Neural progenitor cell (in vitro differentiated cells): Measurements from ENCODE around the gene PANX1. TPM values are rescaled to one million over a fixed set of nuclear protein-coding genes. Genes with fewer than 3 reads are reported as not detected.
"Not testable (repeated sequence)": the region's sequence is repeated elsewhere in the genome, so short reads cannot be mapped to it uniquely, and the experiment has no call there.

Experiments used
- DNase-seq: peaks from one replicate; pipeline ENCODE4 v3.0.0-alpha.2; 2016; ENCODE audit warnings: low spot score
- H2AFZ ChIP-seq: fragments of 200-600 bp; sonication (generic); replicated peaks from 2 replicates; pipeline ENCODE4 v1.6.1; 2016; ENCODE audit warnings: antibody characterized with exemption
- H3F3A ChIP-seq: fragments of 200-600 bp; sonication (generic); 2 replicates; pipeline ENCODE4 v1.6.1; 2016; ENCODE audit warnings: antibody characterized with exemption, low read depth
- H3K27ac ChIP-seq: fragments of 200-600 bp; sonication (generic); 2 replicates; pipeline ENCODE4 v1.5.1; 2016; ENCODE audit warnings: mild to moderate bottlenecking
- H3K27me3 ChIP-seq: fragments of 200-600 bp; sonication (generic); 2 replicates; pipeline ENCODE4 v1.6.1; 2016; ENCODE audit warnings: mild to moderate bottlenecking, moderate library complexity
- H3K36me3 ChIP-seq: fragments of 200-600 bp; sonication (generic); 2 replicates; pipeline ENCODE4 v1.5.1; 2016
- H3K4me1 ChIP-seq: fragments of 200-600 bp; sonication (generic); 2 replicates; pipeline ENCODE4 v1.6.1; 2016; ENCODE audit warnings: mixed run types
- H3K4me2 ChIP-seq: fragments of 200-600 bp; sonication (generic); 2 replicates; pipeline ENCODE4 v1.6.1; 2016
- H3K4me3 ChIP-seq: fragments of 200-600 bp; sonication (generic); 2 replicates; pipeline ENCODE4 v1.5.1; 2016
- H3K79me2 ChIP-seq: fragments of 200-600 bp; sonication (generic); 2 replicates; pipeline ENCODE4 v1.6.1; 2016; ENCODE audit warnings: low read depth
- H3K9ac ChIP-seq: fragments of 200-600 bp; sonication (generic); 2 replicates; pipeline ENCODE4 v1.6.1; 2016
- H3K9me3 ChIP-seq: fragments of 200-600 bp; sonication (generic); 2 replicates; pipeline ENCODE4 v1.5.1; 2016; ENCODE audit warnings: low read depth
- H4K20me1 ChIP-seq: fragments of 200-600 bp; sonication (generic); 2 replicates; pipeline ENCODE4 v1.6.1; 2016; ENCODE audit warnings: low read depth
- H3K27ac Mint-ChIP-seq: 3 replicates; pipeline ENCODE4 v1.8.0; 2021; ENCODE audit warnings: mixed read lengths
- H3K27me3 Mint-ChIP-seq: 2 replicates; pipeline ENCODE4 v1.8.0; 2022; ENCODE audit warnings: low read depth, mild to moderate bottlenecking, inconsistent platforms, moderate library complexity, mixed read lengths; ENCODE audit not compliant: insufficient read depth
- H3K36me3 Mint-ChIP-seq: 3 replicates; pipeline ENCODE4 v1.8.0; 2021; ENCODE audit warnings: mixed read lengths
- H3K4me1 Mint-ChIP-seq: 3 replicates; pipeline ENCODE4 v1.8.0; 2021; ENCODE audit warnings: mixed read lengths
- H3K4me3 Mint-ChIP-seq: 3 replicates; pipeline ENCODE4 v1.8.0; 2021; ENCODE audit warnings: mild to moderate bottlenecking, moderate library complexity, mixed read lengths
- H3K9me3 Mint-ChIP-seq: 3 replicates; pipeline ENCODE4 v1.8.0; 2020; ENCODE audit warnings: mixed read lengths
- CTCF ChIP-seq: fragments of 200-600 bp; sonication (generic); IDR thresholded peaks from 2 replicates; pipeline ENCODE4 v1.5.1; 2017; ENCODE audit warnings: antibody characterized with exemption, mild to moderate bottlenecking
- EZH2 ChIP-seq: fragments of 200-600 bp; sonication (generic); IDR thresholded peaks from 2 replicates; pipeline ENCODE4 v1.6.1; 2017; ENCODE audit warnings: antibody characterized with exemption, mild to moderate bottlenecking, moderate library complexity
- EZH2phosphoT487 ChIP-seq: fragments of 200-600 bp; sonication (generic); IDR thresholded peaks from 2 replicates; pipeline ENCODE4 v1.6.1; 2017; ENCODE audit warnings: antibody characterized with exemption
- total RNA-seq: library from RNA; depleted of rRNA; stranded (reverse); fragments of >200 nt; gene quantifications from 2 replicates; pipeline ENCODE4 v1.2.3, GENCODE V29; 2015; ENCODE audit warnings: low replicate concordance

The PANX1 gene
- total RNA-seq, 1 donor from 2014 or later, result 26.4 TPM

- peaks cover 15% of the 10 kb centered on the region for H3F3A ChIP-seq
- no peaks in the 10 kb centered on the region for H3K79me2 ChIP-seq
- H3K4me3 ChIP-seq, result no peak overlapping the region
- H4K20me1 ChIP-seq, result no peaks in the 10 kb centered on the region
- Mint-ChIP-seq H3K27ac (no peak overlapping the region), H3K4me1 (peaks cover 4% of the 10 kb centered on the region), H3K36me3 (no peaks in the 10 kb centered on the region), H3K4me3 (no peak overlapping the region), H3K9me3 (no peaks in the 10 kb centered on the region), H3K27me3 (peaks cover 2% of the 10 kb centered on the region)
- no peak overlapping the region for H3K4me2 ChIP-seq
- no peaks in the 10 kb centered on the region for H3K9me3 ChIP-seq
- no peak overlapping the region for H2AFZ ChIP-seq
- H3K9ac ChIP-seq, result no peak overlapping the region
- H3K36me3 ChIP-seq, result no peaks in the 10 kb centered on the region
- H3K4me1 ChIP-seq, result peaks cover 6% of the 10 kb centered on the region
- H3K27me3 ChIP-seq, result no peaks in the 10 kb centered on the region
- DNase-seq, result no peak
- TF ChIP-seq EZH2phosphoT487 (no peak), EZH2 (no peak), CTCF (no peak)
- H3K27ac ChIP-seq, result no peak overlapping the region
Measured at GRCh38 chr11:94117197-94117574, 11.5 kb upstream of the PANX1 start.

GRCh38 chr11:94117871-94118270 lies 10.8 kb upstream of the PANX1 start:
- Histone ChIP-seq H3K4me1 (peaks cover 6% of the 10 kb centered on the region), H3K4me2 (no peak overlapping the region), H3K79me2 (no peaks in the 10 kb centered on the region), H3K9me3 (no peaks in the 10 kb centered on the region), H3F3A (peaks cover 15% of the 10 kb centered on the region), H3K4me3 (no peak overlapping the region), H3K27ac (no peak overlapping the region), H3K27me3 (no peaks in the 10 kb centered on the region), H3K36me3 (no peaks in the 10 kb centered on the region), H2AFZ (no peak overlapping the region), H3K9ac (no peak overlapping the region), H4K20me1 (no peaks in the 10 kb centered on the region)
- H3K27me3 Mint-ChIP-seq, result no peaks in the 10 kb centered on the region
- H3K9me3 Mint-ChIP-seq, result no peaks in the 10 kb centered on the region
- no peak overlapping the region for H3K4me3 Mint-ChIP-seq
- TF ChIP-seq EZH2 (no peak), CTCF (no peak), EZH2phosphoT487 (no peak)
- no peak overlapping the region for H3K27ac Mint-ChIP-seq
- DNase-seq, result no peak
- no peaks in the 10 kb centered on the region for H3K36me3 Mint-ChIP-seq
- peaks cover 4% of the 10 kb centered on the region for H3K4me1 Mint-ChIP-seq

GRCh38 chr11:94119676-94120075 lies 9.0 kb upstream of the PANX1 start:
- not testable (repeated sequence) for H3K4me3 Mint-ChIP-seq, DNase-seq, H3K27ac Mint-ChIP-seq, H3K9me3 Mint-ChIP-seq, H3K4me1 ChIP-seq, H3K27ac ChIP-seq, H2AFZ ChIP-seq, H3K9ac ChIP-seq, H3K36me3 Mint-ChIP-seq, H3K4me1 Mint-ChIP-seq, H3K36me3 ChIP-seq, H4K20me1 ChIP-seq, H3K9me3 ChIP-seq, H3K27me3 Mint-ChIP-seq, H3K4me3 ChIP-seq, H3K27me3 ChIP-seq, H3K79me2 ChIP-seq
- Histone ChIP-seq H3K4me2 (peak overlapping the region; percentile 6), H3F3A (peaks cover 15% of the 10 kb centered on the region)

- H2AFZ ChIP-seq, H3K4me3 Mint-ChIP-seq, DNase-seq, H3K27ac Mint-ChIP-seq, H3K27ac ChIP-seq, H3K27me3 ChIP-seq, H3K4me2 ChIP-seq, H4K20me1 ChIP-seq, H3K36me3 Mint-ChIP-seq, H3K9ac ChIP-seq, H3K27me3 Mint-ChIP-seq, H3K4me1 Mint-ChIP-seq, H3K9me3 ChIP-seq, H3K79me2 ChIP-seq, H3K4me3 ChIP-seq, H3K9me3 Mint-ChIP-seq, H3K4me1 ChIP-seq, H3K36me3 ChIP-seq: not testable (repeated sequence)
- peaks cover 15% of the 10 kb centered on the region for H3F3A ChIP-seq
Measured at GRCh38 chr11:94120516-94120915, 8.1 kb upstream of the PANX1 start.
